GM10847 (cell line): ENCODE results near the gene GPANK1.

Experiments
- POLR2A ChIP-seq: IDR thresholded peaks from 2 replicates; pipeline ENCODE4 v1.6.1; 2011; ENCODE audit not compliant: insufficient read length; ENCODE audit errors: extremely low read depth

GPANK1 gene

DNA sequence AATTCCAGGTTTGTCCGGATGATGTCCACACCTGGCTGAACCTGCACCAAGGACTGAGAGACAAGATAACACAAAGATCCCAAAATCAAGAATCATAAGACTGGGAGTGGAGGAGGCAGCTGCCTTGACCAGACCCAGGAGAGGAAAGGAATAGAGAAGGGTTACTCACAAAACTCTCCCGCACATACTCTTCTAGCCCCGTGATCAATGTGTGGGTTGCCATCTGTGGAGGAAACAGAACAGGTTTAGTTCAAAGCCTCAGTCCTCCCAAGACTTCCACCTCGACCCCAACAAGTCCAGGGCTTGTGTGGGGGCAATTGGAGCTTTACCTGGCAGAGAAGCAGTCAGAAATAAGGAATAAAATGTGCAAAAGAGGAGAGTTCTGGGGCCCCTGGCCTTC lies 23.4 kb downstream of the GPANK1 start:
- TF ChIP-seq POLR2A: no peak

DNA sequence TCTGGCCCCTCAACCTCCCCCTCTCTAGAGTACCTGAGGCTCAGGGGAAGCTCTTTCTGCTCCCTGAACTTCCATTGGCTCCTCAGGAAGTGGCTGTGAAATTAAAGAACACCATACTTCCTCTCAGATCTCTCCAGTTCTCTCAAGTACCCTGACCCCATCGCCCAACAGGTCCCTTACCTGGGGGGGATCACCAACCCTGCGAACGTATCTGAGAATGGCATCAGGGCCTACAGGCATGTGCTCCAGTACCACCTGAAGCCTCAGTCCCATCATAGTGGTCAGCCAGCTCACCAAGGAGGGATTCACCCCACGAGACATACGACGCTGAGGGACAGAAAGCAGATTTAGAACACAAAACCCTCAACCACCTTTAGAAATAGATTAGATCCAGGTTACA lies 24.2 kb downstream of the GPANK1 start:
- TF ChIP-seq POLR2A: no peak

DNA sequence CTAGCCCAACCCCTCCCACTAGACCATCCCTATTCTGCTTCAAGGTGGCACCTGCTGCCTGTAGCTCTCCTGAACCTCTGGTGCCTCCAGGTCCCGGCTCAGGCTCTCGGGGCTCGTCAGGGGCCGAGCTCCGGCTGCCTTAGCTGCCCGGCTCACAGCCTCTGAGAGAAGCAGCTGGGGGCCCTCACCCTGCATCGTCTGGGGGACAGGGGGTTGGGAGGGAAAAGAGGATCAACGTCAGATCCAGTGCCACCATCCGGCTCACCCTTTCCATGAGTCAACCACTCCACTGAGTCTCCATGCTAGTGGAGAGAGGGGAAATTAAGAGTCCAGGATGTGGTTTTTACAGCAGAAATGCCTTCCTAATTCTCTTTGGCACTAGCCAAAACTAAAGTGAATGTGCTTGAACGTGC lies 25.3 kb downstream of the GPANK1 start:
- no peak for TF ChIP-seq POLR2A

DNA sequence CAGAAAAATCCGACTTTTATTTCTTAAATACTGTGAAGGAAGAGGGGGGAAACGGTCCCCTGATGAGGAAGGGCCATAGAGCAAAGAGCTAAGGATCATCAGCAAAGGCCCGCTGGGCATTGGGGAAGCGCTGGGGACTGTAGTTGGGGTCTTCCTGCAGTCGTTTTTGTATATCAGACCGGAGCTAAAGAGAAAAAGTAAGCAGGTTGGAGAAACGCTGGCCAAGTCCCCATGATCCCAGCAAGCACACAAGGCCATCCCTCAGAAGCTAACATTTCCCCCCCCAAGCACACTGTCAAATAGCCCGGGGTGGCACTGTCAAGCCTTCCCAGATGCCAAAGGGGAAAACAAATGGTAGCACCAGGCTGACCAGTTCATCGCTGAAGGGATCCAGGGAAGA lies 25.8 kb downstream of the GPANK1 start:
- TF ChIP-seq POLR2A: no peak

DNA sequence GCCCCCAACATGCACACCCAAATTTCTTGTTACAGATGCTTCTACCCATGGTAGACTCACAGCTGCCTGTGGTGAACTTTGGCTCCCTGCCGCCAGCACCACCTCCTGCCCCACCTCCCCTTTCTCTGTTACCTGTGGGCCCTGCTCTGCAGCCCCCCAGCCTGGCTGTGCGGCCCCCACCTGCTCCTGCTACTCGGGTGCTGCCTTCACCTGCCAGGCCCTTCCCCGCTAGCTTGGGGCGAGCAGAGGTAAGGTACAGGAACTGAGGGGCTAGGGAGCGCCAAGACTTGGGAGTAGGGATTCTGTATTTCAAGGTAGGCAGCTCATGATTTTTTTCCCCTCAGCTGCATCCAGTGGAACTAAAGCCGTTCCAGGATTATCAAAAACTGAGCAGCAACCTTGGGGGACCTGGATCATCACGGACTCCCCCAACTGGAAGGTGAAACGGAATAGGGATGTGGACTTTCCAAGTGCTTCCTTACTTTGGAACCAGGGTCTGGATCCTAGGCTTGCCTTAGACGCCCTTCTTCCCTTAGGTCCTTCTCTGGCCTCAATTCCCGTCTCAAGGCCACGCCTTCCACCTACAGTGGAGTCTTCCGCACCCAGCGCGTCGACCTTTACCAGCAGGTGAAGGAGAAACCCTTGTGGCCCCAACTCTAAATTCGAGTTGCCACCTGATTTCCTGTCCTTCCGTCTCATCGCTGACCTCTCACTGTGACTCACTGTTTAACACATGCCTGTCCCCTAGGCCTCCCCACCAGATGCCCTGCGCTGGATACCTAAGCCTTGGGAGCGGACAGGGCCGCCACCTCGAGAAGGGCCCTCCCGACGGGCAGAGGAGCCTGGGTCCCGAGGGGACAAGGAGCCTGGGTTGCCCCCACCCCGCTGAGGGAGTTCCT lies 27.9 kb downstream of the GPANK1 start:
- no peak for TF ChIP-seq POLR2A

DNA sequence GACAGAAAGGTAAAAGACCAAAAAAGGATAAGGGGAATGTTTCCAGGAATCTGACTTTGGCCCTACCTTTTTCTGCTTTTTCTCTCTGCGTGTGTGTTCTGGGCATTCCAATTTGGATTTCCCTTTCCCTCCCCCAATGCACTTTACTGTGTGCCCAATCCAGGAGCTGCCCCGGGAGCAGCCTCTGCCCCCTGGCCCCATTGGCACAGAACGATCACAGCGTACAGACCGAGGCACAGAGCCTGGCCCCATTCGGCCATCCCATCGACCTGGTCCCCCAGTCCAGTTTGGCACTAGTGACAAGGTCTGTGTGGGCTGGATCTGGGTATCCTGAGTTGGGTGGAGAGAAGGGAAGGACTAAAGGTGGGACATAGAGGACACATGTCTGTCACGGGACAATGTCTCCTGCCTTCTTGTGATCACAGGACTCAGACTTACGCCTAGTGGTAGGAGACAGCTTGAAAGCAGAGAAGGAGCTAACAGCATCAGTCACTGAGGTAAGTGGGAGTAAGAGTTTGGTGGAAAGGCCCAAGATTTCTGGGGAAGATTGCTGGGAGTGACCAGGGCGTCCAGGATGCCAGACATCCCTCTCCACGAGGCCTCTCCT lies 29.7 kb downstream of the GPANK1 start:
- TF ChIP-seq POLR2A: no peak

DNA sequence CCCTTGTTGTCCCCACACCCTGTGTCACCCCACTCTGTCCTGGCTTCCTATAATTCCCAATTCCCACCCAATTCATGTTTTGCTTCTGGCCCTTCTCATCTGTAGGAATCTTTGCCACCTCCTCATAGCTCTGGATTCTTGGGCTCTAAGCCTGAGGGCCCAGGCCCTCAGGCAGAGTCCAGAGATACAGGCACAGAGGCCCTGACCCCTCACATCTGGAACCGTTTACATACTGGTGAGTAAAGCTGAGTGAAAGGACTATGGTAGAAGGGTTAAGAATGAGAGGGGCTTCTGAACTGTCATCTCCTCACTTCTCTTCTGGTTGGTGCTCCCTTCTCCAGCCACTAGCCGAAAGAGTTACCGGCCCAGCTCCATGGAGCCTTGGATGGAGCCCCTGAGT lies 30.7 kb downstream of the GPANK1 start:
- TF ChIP-seq POLR2A: no peak

DNA sequence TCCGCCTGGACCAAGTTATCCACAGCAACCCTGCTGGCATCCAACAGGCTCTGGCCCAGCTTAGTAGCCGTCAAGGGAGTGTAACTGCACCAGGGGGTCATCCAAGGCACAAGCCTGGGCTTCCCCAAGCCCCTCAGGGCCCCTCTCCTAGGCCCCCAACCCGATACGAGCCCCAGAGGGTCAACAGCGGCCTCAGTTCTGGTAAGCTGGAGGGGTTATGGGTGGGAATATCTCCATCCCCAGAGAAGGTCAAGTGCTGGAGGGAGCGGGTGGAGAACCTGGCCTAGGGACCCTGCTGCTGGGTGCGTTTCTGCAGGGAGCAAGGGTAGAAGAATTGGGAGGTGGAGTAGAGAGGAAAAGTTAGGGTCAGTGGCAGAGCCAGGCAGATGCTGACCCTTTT lies 31.4 kb downstream of the GPANK1 start:
- no peak for TF ChIP-seq POLR2A

DNA sequence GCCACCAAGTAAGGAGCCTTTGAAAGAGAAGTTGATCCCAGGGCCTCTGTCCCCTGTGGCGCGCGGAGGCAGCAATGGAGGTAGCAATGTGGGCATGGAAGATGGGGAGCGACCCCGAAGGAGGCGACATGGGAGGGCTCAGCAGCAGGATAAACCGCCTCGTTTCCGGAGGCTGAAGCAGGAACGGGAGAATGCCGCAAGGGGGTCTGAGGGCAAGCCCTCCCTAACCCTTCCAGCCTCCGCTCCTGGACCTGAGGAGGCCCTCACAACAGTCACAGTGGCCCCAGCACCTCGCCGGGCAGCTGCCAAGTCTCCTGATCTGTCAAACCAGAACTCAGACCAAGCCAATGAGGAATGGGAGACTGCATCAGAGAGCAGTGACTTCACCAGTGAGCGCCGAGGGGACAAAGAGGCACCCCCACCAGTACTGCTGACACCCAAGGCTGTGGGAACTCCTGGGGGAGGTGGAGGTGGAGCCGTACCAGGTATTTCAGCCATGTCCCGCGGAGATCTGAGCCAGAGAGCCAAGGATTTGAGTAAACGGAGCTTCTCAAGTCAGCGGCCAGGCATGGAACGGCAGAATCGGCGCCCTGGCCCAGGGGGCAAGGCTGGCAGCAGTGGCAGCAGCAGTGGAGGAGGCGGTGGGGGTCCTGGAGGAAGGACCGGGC lies 32.4 kb downstream of the GPANK1 start:
- TF ChIP-seq POLR2A: no peak

DNA sequence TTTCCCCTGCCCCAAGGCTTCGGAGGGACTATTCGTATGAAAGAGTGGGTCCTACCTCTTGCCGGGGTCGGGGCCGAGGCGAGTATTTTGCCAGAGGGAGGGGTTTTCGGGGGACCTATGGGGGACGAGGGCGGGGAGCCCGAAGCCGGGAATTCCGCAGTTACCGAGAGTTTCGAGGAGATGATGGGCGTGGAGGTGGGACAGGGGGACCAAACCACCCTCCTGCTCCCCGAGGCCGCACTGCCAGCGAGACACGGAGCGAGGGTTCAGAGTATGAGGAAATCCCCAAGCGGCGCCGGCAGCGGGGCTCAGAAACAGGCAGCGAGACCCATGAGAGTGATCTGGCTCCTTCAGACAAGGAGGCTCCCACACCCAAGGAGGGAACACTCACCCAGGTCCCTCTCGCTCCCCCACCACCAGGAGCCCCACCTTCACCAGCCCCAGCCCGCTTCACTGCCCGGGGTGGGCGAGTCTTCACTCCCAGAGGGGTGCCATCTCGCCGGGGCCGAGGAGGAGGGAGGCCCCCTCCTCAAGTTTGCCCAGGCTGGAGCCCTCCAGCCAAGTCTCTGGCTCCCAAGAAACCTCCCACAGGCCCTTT lies 33.0 kb downstream of the GPANK1 start:
- no peak for TF ChIP-seq POLR2A

DNA sequence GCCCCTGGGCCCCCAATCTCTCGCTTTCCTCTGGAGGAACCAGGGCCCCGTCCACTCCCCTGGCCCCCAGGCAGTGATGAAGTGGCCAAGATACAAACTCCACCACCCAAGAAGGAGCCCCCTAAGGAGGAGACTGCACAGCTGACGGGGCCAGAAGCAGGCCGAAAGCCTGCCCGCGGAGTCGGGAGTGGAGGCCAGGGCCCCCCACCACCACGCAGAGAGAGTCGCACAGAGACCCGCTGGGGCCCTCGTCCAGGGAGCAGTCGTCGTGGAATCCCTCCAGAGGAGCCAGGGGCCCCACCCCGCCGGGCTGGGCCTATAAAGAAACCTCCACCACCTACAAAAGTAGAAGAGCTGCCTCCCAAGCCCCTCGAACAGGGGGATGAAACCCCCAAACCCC lies 33.6 kb downstream of the GPANK1 start:
- no peak for TF ChIP-seq POLR2A

DNA sequence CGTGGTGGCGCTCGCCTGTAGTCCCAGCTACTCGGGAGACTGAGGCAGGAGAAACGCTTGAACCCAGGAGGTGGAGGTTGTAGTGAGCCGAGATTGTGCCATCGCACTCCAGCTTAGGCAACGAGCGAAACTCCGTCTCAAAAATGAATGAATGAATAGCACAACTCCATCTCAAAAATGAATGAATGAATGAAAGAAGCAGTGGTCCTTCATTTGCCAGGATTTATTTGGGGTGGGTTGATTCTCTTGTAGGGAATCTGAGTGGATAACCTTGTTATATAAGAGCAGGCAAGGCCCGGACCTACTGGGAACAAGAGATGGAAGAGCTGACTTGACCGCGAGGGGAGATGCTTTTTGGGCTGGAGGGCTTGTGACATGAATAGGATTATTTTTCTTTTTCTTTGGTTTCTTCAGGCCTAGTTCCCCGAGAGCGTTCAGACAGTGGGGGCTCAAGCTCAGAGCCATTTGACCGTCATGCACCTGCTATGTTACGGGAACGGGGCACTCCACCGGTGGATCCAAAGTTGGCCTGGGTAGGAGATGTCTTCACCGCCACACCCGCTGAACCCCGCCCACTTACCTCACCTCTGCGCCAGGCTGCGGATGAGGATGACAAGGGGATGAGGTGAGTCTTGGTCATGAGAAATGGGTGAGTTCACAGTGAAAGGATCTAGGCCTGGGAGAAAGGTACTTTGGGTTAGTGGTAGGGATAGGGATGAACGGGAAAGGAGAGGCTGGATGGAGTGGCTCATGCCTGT lies 34.4 kb downstream of the GPANK1 start:
- no peak for TF ChIP-seq POLR2A

DNA sequence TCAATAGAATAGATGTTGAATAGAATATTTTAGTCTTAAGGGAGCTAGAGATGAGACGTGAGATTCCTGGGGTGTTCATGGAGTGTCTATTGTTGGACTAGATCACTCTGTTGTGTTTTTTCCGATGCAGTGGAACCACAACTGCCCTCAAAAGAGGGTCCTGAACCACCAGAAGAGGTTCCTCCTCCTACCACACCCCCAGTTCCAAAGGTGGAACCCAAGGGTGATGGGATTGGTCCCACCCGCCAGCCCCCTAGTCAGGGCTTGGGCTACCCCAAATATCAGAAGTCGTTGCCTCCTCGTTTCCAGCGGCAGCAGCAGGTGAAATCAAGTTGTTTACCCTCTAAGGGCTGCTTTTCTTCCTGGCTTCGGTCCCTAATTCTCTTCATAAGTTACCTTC lies 35.8 kb downstream of the GPANK1 start:
- no peak for TF ChIP-seq POLR2A

DNA sequence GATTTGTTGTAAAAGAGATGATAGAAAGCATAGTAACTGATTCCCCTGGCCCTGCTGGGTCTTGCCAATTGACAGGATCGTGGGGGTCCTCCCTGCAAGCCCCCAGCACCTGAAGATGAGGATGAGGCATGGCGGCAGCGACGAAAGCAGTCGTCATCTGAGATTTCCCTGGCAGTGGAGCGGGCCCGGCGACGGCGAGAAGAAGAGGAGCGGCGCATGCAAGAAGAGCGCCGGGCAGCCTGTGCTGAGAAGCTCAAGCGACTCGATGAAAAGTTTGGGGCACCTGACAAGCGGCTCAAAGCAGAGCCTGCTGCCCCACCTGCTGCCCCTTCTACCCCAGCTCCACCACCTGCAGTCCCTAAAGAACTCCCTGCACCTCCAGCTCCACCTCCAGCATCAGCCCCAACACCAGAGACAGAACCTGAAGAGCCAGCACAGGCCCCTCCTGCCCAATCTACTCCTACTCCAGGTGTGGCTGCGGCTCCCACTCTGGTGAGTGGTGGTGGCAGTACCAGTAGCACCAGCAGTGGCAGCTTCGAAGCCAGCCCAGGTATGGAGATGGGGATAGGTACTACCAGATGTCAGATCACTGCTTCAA lies 37.0 kb downstream of the GPANK1 start:
- TF ChIP-seq POLR2A: no peak

DNA sequence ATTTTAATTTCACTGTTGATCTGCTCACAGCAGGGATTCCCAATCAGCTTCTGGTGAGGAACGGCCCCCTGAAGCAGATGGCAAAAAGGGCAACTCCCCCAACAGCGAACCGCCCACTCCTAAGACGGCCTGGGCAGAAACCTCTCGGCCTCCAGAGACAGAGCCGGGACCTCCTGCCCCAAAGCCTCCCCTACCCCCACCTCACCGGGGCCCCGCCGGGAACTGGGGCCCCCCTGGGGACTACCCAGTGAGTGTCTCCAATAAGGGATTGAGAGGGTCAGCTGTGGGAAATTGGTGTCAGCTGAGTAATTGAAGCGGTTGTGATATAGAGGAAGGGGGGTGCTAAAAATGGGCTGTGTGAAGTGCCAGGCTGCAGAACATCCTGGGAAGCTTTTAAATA lies 37.8 kb downstream of the GPANK1 start:
- TF ChIP-seq POLR2A: no peak

DNA sequence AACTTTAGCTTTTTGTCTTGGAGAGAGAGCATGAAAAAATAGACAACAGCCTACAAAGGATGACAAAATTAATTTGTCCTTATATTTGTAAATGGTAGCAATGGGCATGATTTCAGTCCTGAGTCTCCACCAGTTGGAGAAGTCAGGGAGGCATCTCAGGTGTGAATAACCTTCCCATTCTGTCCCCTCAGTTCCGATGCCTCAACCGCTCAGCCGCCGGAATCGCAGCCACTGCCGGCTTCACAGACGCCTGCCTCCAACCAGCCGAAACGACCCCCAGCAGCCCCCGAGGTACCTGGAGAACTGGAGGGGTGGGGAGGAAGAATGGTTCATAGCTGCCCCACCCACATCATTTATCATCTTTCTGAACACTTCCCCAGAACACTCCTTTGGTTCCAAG lies 40.7 kb downstream of the GPANK1 start:
- no peak for TF ChIP-seq POLR2A
